WI38 (cell line): Measurements from ENCODE around the gene AFF1.

Source experiments
- H3K4me3 ChIP-seq: 2 replicates; pipeline ENCODE4 v1.5.1; 2011; ENCODE audit warnings: low read depth, mild to moderate bottlenecking, control low read depth, low read length
- CTCF ChIP-seq: IDR thresholded peaks from 2 replicates; pipeline ENCODE4 v1.5.1; 2012; ENCODE audit warnings: low read depth, mild to moderate bottlenecking, control low read depth, low read length

AFF1 gene

GRCh38 chr4:87086143-87086805, 151.5 kb downstream of the AFF1 start:
- no peak overlapping the region for H3K4me3 ChIP-seq
- TF ChIP-seq CTCF: no peak

- no peak overlapping the region for H3K4me3 ChIP-seq
- no peak for TF ChIP-seq CTCF
Observed at GRCh38 chr4:87087015-87087414, 152.2 kb downstream of the AFF1 start.

GRCh38 chr4:87087420-87087819, 152.6 kb downstream of the AFF1 start:
- no peak overlapping the region for H3K4me3 ChIP-seq
- no peak for TF ChIP-seq CTCF

- TF ChIP-seq CTCF: no peak
- H3K4me3 ChIP-seq: no peak overlapping the region
Observed at GRCh38 chr4:87088186-87088585, 153.4 kb downstream of the AFF1 start.

- TF ChIP-seq CTCF: no peak
- H3K4me3 ChIP-seq: no peak overlapping the region
Observed at GRCh38 chr4:87089368-87089767, 154.6 kb downstream of the AFF1 start.

GRCh38 chr4:87090305-87090704, 155.5 kb downstream of the AFF1 start:
- no peak overlapping the region for H3K4me3 ChIP-seq
- TF ChIP-seq CTCF: no peak

GRCh38 chr4:87092389-87093141, 157.8 kb downstream of the AFF1 start:
- H3K4me3 ChIP-seq: no peak overlapping the region
- no peak for TF ChIP-seq CTCF
